WTC11 (cell line): ENCODE results near the gene DHX34.

Experiments used
- ATF1 ChIP-seq: sonication (generic); formaldehyde crosslinking; IDR thresholded peaks from 2 replicates; pipeline ENCODE4 v1.8.1; 2023; ENCODE audit warnings: mild to moderate bottlenecking, moderate library complexity, missing genetic modification reagents
- CTCF ChIP-seq: fragments of 200-600 bp; IDR thresholded peaks from 2 replicates; pipeline ENCODE4 v1.8.0; 2022; ENCODE audit warnings: antibody characterized with exemption
- ETV6 ChIP-seq: sonication (generic); formaldehyde crosslinking; IDR thresholded peaks from 2 replicates; pipeline ENCODE4 v1.8.1; 2022; ENCODE audit warnings: mild to moderate bottlenecking, missing genetic modification reagents
- RELA ChIP-seq: sonication (generic); formaldehyde crosslinking; IDR thresholded peaks from 2 replicates; pipeline ENCODE4 v1.8.1; 2022; ENCODE audit warnings: missing genetic modification reagents, mild to moderate bottlenecking, borderline replicate concordance
- STAT6 ChIP-seq: sonication (generic); formaldehyde crosslinking; conservative IDR thresholded peaks from 2 replicates; pipeline ENCODE4 v1.8.1; 2023; ENCODE audit warnings: mild to moderate bottlenecking, low read depth, missing genetic modification reagents, moderate library complexity
- ZNF263 ChIP-seq: sonication (generic); formaldehyde crosslinking; IDR thresholded peaks from 2 replicates; pipeline ENCODE4 v1.8.1; 2022; ENCODE audit warnings: low read depth, mild to moderate bottlenecking, moderate library complexity, missing genetic modification reagents

- TF ChIP-seq CTCF (no peak), ZNF263 (no peak), STAT6 (CRISPR knock-in tag) (no peak), ETV6 (CRISPR knock-in tag) (no peak), RELA (CRISPR knock-in tag) (no peak), ATF1 (CRISPR knock-in tag) (no peak)
These were observed 1.5 kb downstream of the DHX34 start for GRCh38 chr19:47350630-47351029.
